PC-3 (cell line): ENCODE data around the gene VSIG8.

Experiments used
- EZH2 ChIP-seq: fragments of 300-600 bp; sonication (generic); IDR thresholded peaks from one replicate; pipeline ENCODE4 v1.6.1; 2017; ENCODE audit warnings: antibody characterized with exemption, mild to moderate bottlenecking, low read length; ENCODE audit not compliant: unreplicated experiment
- EZH2phosphoT487 ChIP-seq: fragments of 300-600 bp; sonication (generic); IDR thresholded peaks from 2 replicates; pipeline ENCODE4 v1.6.1; 2018; ENCODE audit warnings: mild to moderate bottlenecking, antibody characterized with exemption, low read length, borderline replicate concordance
- TF ChIP-seq, protein P1 (sequence below): fragments of 300-600 bp; sonication (generic); conservative IDR thresholded peaks from 2 replicates; pipeline ENCODE4 v1.5.1; 2017; ENCODE audit warnings: antibody characterized with exemption, low read depth, mild to moderate bottlenecking, low read length

DNA sequence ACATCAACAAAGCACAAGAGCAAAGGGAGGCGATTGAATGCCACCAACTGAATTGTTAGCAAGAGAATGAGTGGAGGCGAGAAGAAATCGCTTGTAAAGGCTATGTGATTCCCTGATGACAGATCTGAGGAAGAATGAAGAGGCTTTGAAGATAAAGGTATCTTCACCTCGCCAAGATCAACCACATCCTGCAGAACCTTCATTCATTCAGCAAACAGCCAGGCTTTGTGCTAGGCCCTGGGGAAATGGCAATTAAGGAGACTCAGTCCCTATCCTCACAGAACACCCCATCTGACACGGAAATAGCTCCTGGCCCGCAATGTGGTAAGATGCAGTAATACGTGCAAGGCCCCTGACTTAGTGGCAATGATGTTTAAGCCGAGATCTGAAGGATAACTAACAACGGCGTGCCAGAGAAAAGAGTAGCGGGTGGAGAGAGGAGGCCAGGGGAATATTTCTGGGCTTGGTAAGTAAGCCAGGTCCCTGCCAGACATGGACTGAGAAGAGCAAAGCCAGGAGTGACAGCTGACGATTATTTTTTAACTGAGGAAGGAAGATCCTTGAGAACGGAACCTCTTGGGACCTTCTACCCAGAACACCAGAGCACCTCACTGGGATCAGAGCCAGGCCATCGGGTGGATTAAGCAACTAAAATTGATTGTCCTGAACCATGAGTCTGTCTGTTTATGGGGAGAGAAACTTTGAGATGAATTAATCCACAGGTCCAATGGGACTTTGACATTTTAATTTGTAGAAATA is 4.6 kb upstream of the VSIG8 start:
- TF ChIP-seq EZH2 (no peak), EZH2phosphoT487 (no peak)
- TF ChIP-seq, protein P1, sequence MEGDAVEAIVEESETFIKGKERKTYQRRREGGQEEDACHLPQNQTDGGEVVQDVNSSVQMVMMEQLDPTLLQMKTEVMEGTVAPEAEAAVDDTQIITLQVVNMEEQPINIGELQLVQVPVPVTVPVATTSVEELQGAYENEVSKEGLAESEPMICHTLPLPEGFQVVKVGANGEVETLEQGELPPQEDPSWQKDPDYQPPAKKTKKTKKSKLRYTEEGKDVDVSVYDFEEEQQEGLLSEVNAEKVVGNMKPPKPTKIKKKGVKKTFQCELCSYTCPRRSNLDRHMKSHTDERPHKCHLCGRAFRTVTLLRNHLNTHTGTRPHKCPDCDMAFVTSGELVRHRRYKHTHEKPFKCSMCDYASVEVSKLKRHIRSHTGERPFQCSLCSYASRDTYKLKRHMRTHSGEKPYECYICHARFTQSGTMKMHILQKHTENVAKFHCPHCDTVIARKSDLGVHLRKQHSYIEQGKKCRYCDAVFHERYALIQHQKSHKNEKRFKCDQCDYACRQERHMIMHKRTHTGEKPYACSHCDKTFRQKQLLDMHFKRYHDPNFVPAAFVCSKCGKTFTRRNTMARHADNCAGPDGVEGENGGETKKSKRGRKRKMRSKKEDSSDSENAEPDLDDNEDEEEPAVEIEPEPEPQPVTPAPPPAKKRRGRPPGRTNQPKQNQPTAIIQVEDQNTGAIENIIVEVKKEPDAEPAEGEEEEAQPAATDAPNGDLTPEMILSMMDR, result no peak
